ENCODE measurements around the gene DCC. TPM values are rescaled to one million over a fixed set of nuclear protein-coding genes. Genes with fewer than 3 reads are reported as not detected.

The DCC gene
- total and polyA plus RNA-seq, 12 donors: under 0.01 to 0.89 (median 0.09) TPM; not detected in 8

DNA sequence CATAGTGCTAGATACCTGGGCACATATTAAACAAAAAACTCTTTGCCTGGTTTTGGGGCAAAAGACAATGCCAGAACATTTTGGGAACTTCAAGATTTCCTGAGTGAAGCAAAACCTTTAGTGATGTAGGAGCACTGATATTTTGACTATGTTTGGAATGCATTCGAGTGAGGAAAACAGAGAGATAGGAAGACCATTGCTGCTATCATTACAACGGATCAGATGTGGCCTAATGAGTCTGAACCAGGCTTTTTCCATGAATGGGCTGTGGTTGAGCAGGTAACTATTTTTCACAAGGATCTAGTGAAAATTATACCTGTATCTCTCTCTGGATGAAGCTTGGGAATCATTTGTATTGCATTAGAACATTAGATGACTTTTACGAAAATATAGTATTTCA, 562.2 kb downstream of the DCC start:
- ATAC-seq (no peak), DNase-seq (no peak)
- WGBS, 2 donors: 54 to 57% methylated on average over 3 of the region's 3 CpGs
- TF ChIP-seq CTCF (IDR thresholded peaks at IDR 0.05): no peak
- no peaks in the 10 kb centered on the region for H3K27me3 ChIP-seq
- H3K27ac ChIP-seq: no peak overlapping the region
- no peaks in the 10 kb centered on the region for H3K4me1 ChIP-seq
- H3K9me3 ChIP-seq: no peaks in the 10 kb centered on the region
- intact Hi-C loops (cut with DNase I): no loop called here
- no peaks in the 10 kb centered on the region for H3K36me3 ChIP-seq
- no peak overlapping the region for H3K4me3 ChIP-seq

DNA sequence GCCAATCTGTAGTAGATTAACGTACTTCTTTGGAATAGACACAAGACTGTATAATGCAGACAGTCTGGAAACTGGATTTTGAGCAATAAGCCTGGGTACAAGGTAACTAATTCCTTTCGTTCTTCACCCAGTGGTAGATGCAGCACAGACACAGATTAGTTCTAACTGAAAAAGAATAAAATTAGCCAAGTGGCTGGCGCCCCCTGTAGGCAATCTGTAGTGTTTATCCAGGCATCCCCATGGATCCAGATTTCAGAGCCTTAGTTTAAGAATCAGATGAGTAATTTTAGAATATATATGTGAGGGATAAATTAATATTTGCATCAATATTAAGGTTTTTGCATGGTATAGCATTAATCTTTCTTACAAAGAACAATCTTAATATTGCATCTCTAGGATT, 563.9 kb downstream of the DCC start:
- DNase-seq: peak; percentile 9 to 10
- H3K9me3 ChIP-seq: no peaks in the 10 kb centered on the region
- H3K4me1 ChIP-seq: no peaks in the 10 kb centered on the region
- no peak overlapping the region for H3K27ac ChIP-seq
- no peak overlapping the region for H3K4me3 ChIP-seq
- 21 to 26% methylated on average over 3 of the region's 3 CpGs for WGBS, 2 donors
- intact Hi-C loops (cut with DNase I): no loop called here
- H3K27me3 ChIP-seq: no peaks in the 10 kb centered on the region
- ATAC-seq: no peak
- TF ChIP-seq CTCF (IDR thresholded peaks at IDR 0.05): peak in 8 of 9 donors; percentile 32 to 56 (median 46)
- H3K36me3 ChIP-seq: no peaks in the 10 kb centered on the region

- H3K27ac ChIP-seq: no peak overlapping the region
- H3K4me3 ChIP-seq: no peak overlapping the region
- TF ChIP-seq CTCF (IDR thresholded peaks at IDR 0.05): no peak
- H3K4me1 ChIP-seq: no peaks in the 10 kb centered on the region
- H3K9me3 ChIP-seq: no peaks in the 10 kb centered on the region
- intact Hi-C loops (cut with DNase I): no loop called here
- no peaks in the 10 kb centered on the region for H3K36me3 ChIP-seq
- ATAC-seq: no peak
- DNase-seq: no peak
- WGBS, 2 donors: 59 to 63% methylated on average over 9 of the region's 9 CpGs
- H3K27me3 ChIP-seq: no peaks in the 10 kb centered on the region
These were observed 567.7 kb downstream of the DCC start for GRCh38 chr18:52907543-52908308.

- Histone ChIP-seq H3K27me3 (no peaks in the 10 kb centered on the region), H3K9me3 (no peaks in the 10 kb centered on the region), H3K36me3 (no peaks in the 10 kb centered on the region), H3K27ac (no peak overlapping the region), H3K4me1 (no peaks in the 10 kb centered on the region), H3K4me3 (no peak overlapping the region)
- ATAC-seq (no peak), DNase-seq (no peak)
- TF ChIP-seq CTCF (IDR thresholded peaks at IDR 0.05): no peak
- intact Hi-C loops (cut with DNase I): no loop called here
- 51 to 56% methylated on average over 3 of the region's 3 CpGs for WGBS, 2 donors
These were observed 574.2 kb downstream of the DCC start for GRCh38 chr18:52914148-52914547.
